GM21825 (cell line): ENCODE data around the gene ITPA.

ENCODE experiments used
- ATAC-seq: cut with Tn5 transposase; IDR thresholded peaks from one replicate; pipeline ENCODE4 v1.9.1; 2021; ENCODE audit warnings: mild to moderate bottlenecking, moderate library complexity; ENCODE audit not compliant: unreplicated experiment

The ITPA gene

DNA sequence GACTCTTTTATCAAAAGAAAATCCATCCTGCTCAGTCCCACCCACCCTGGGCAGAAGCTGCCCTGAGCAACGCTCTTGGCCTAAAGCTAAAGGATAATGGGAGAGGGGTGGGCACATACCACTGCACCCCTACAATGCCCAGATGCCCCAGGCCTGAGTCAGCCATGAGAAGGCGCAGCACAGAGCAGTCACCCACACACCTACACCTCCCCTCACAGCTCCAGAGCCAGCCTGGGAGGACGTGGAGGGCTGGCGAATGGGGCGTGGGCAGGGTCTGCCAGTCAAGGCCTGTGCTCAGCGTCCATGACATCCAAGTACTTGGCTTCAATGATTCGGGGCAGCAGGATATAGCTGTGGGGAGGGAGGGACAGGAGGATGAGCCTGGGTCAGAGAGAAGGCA, 18.2 kb downstream of the ITPA start:
- ATAC-seq, result no peak

- ATAC-seq, result no peak
These were observed 18.8 kb downstream of the ITPA start for GRCh38 chr20:3227936-3228749.

GRCh38 chr20:3228750-3229032, 19.4 kb downstream of the ITPA start:
- ATAC-seq, result no peak

GRCh38 chr20:3229158-3229557, 19.9 kb downstream of the ITPA start:
- no peak for ATAC-seq

- ATAC-seq, result no peak
These were observed 20.5 kb downstream of the ITPA start for GRCh38 chr20:3229798-3230197.

DNA sequence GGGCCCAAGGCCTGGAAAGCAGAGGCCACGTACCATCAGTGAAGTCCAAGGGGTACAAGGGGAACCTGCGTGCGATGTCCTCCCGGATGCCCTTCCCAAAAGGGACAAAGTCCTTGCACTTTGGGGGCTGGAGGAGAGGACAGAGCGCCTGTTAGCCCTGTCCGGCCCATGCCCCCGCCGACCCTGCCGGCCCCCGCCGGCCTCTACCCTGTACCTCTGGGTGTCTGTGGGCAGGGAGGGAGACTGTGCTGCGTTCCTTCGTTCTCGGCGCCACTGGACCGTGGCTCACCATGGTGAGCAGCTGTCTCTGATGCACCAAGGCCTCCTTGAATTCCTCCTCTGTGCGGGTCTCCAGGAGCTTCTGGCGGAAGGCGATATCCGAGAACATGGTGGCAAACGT, 21.8 kb downstream of the ITPA start:
- no peak for ATAC-seq

GRCh38 chr20:3231889-3232588, 22.7 kb downstream of the ITPA start:
- ATAC-seq, result no peak

- no peak for ATAC-seq
These were observed 24.1 kb downstream of the ITPA start for GRCh38 chr20:3233131-3233990.

DNA sequence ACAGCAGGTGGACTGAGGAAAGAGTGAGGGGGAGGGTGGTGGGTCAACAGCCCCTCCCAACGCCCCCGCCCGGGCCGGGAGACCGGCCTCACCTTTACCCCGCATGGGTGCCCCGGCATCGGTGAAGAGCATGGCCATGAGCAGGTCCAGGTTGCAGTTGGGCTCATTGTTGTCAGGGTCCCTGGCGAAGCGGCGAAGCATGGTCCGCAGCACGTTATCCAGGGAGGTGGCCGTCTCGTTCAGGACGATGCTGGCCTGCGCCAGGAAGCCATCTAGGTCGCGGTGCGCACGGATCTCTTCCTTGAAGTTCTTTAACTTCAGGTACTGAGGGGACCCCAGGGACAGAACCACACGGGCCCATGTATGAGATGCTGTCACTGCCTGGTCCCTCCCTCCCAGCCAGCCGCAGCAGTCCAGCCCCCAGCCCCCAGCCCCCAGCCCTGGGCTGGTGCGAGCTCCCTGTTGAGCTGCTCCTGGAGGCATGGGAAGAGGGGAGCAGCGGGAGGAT, 24.7 kb downstream of the ITPA start:
- ATAC-seq, result no peak

DNA sequence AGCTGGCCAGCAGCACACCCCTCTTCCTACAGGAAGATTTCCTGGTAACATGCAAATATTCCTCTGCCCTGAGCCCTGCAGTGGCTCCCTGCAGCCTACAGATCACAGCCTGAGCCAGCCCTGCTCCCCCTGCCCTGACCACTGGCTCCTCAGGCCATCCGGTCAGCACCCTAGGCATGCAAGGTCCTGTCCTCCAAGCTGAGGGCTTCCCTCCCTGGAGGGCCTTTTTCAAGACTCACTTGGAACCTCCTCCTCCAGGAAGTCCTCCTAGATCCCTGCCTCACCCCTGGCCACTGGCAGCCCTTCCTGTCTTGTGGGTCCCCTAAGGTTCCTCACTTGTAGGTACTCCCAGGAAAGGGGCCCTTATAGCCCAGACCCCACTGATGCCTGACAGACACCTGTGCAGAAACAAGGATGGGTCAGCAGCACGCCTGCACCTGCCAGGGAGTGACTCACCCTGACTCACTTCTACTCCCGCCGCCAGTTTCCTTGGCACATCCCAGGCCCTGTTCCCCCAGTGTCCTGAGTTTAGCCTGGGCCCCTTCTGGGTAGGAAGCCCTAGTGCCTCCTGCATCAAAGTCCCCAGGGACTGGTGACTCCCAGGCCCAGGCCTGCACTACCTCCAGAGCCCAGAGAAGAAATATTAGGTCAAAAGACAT, 26.5 kb downstream of the ITPA start:
- ATAC-seq, result no peak

DNA sequence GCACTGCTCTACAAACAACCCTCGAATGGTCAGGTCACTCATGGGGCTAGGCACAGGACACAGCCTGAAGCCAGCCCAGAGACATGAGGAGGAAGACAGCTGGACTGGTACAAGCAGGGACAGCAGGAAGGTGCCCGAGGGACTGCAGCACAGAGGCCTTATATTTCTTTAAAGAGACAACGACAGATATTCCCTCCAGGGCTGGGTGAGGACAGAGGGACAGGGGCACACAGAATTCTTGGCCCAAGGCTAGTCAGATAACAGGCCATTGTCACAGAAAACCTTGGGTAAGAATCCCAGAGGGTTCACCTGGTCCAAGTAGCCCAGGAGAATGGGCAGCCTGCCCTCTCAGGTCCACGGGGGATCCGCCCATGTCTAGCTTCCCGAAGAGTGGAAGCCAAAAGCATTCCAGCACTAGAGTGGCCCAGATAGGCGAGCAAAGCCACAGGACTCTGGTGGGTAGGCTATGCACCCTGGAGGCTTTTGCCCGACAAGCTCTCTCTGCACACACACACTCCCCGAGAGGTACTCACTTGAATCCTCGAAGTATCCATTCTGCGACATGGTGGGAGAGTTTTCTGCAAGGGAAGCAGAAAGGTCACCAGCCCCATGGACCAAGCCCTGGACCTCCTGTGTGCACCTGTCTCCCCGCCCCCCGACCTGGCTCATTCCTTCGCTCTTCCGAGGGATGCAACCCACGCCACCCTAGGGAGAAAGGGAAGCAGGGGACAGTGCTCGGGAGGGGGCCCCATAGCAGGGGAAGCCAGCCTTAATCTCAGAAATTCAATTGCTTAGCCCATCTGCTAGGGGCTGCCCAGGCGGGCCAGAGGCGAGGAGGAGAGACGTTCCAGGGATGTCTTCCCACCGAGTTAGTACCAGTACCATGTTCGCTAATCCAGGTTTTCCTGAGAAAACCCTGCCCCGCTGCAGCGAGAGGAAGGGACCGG, 28.0 kb downstream of the ITPA start:
- no peak for ATAC-seq

DNA sequence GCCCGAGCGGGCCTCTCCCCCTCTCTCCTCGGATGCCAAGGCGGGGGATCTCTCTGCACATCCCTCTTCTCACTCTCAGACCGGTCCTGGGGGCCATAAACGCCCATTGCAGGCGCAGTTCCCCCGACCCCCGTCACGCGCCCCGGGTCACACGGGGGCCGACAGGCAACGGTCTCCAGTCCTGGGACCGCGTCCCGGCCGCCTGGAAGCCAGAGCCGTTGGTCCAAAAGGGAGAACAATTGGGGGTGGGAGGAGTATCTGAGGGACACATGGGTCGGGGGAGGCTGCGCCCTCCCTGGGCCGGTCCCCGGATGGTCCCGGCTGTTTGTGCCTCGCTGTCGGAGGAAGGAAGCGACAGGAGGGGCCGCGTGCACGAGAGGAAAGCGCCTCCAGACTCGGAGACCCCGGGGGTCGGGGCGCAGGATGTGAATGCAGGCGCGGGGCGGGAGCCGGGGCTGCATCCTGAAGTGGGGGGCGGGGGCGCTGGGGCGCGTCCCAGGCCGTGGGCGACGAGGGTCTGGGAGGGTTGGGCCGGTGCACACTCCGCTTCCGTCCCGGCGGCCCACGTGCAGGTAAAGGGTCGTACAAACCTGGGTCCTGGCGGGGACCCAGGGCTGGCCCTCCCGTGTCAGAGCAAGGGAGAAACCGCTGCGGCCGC, 28.8 kb downstream of the ITPA start:
- ATAC-seq, result no peak

DNA sequence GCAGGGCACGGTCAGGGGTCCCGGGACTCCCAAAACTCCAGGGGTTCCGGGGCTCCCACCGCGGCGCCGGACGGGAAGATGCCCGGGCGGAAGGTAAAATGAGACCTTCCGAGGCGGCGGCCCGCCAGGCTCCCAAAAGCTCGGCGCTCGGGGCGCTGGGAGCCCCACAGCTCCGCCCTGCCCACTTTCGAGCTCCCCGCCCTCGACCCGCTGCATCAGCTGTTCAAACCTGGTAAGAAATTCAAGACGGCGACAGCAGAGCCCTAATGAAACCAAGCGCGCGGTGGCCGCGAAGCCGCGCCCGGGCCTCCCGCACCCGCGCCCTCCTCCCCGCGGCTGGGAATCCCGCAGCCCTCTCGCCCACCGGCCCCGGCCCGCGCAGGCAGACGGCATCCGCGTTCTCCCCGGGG, 29.3 kb downstream of the ITPA start:
- ATAC-seq, result no peak

DNA sequence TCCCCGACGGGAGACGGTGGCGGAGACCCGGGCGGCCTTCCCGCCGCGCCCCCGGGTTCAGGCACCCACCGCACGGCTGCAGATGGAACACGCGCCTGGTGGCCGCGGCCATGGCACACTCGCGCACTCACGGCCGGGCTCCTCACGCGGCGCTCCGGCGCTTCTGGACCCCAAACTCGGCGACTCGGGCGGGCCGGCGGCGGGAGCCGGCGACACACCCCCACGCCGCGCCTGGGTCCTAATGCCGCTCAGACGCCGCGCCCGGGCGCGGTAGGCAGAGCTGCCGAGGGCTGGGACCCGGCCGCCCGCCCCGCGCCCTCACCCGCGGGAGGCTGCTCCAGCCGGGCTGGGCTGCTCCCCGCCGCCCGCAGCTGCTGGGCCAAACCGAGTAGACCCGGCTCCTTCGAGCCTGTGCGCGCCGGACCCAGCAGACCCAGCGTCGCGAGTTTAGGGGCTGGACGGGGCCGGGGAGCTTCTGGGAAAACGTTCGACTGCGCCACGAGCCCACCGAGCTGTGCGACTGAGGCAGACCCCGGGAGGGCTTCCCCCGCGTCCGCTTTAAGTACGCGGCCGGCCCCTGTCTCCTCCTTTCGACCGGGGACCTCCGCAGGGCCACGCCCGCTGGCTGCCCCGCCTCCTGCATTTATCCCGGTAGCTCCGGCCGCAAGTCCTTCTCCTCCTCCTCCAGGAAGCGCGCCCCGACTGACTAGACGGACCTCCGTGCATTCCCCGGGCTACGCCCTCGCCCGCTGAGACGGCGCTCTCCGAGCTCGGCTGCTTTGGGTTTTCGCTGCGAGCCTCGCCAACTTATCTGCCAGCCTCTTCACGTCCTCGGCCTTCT, 29.9 kb downstream of the ITPA start, which contains the start of gene SLC4A11:
Gene SLC4A11 (minus strand): TSS at position 165 of the 841 bp plus-strand sequence. CDS start 53 bp downstream, at position 112.
- peak; percentile 59 for ATAC-seq

- no peak for ATAC-seq
These were observed 30.8 kb downstream of the ITPA start for GRCh38 chr20:3239867-3240775.

GRCh38 chr20:3240776-3241363, 31.6 kb downstream of the ITPA start:
- ATAC-seq, result no peak

- no peak for ATAC-seq
These were observed 32.9 kb downstream of the ITPA start for GRCh38 chr20:3242172-3242692.
